ENCODE measurements around the gene HOXA3.

- TF ChIP-seq CTCF (IDR thresholded peaks at IDR 0.05), result no peak
- no peak for TF ChIP-seq JUN (IDR thresholded peaks at IDR 0.05)
- TF ChIP-seq SMC3 (IDR thresholded peaks at IDR 0.05), result no peak
- no peak for TF ChIP-seq EP300 (IDR thresholded peaks at IDR 0.05)
- no peak for TF ChIP-seq REST (IDR thresholded peaks at IDR 0.05)
- no peak for TF ChIP-seq RCOR1 (IDR thresholded peaks at IDR 0.05; ENCODE audit: low read depth, low read length)
- no peak for TF ChIP-seq MAX (IDR thresholded peaks at IDR 0.05)
- no peak for TF ChIP-seq RARB (CRISPR knock-in tag; IDR thresholded peaks at IDR 0.05)
- TF ChIP-seq GATA3 (IDR thresholded peaks at IDR 0.05; ENCODE audit: borderline replicate concordance), result no peak
- TF ChIP-seq POLR2A (IDR thresholded peaks at IDR 0.05; ENCODE audit: low read length), result no peak
- TF ChIP-seq NPAS2 (CRISPR knock-in tag; IDR thresholded peaks at IDR 0.05; ENCODE audit: borderline replicate concordance), result no peak
- TF ChIP-seq CEBPB (IDR thresholded peaks at IDR 0.05), result no peak
- no peak for TF ChIP-seq ESRRA (IDR thresholded peaks at IDR 0.05; ENCODE audit: borderline replicate concordance, low read length)
- no peak for TF ChIP-seq MYC (IDR thresholded peaks at IDR 0.05; ENCODE audit: borderline replicate concordance, low read length)
These were observed 18.8 kb downstream of the HOXA3 start for GRCh38 chr7:27133409-27134231.
